Activated CD8-positive, alpha-beta memory T cell treated with anti-CD3 and anti-CD28 coated beads for 48 hours (primary cell): ENCODE data around the gene ELAVL2.

Source experiments
- DNase-seq, 3 experiments: peaks; one replicate each; pipeline ENCODE4 v3.0.0-alpha.2; 2020; ENCODE audit warnings: low read depth in 2 of 3, low spot score in 2 of 3

The ELAVL2 gene

DNA sequence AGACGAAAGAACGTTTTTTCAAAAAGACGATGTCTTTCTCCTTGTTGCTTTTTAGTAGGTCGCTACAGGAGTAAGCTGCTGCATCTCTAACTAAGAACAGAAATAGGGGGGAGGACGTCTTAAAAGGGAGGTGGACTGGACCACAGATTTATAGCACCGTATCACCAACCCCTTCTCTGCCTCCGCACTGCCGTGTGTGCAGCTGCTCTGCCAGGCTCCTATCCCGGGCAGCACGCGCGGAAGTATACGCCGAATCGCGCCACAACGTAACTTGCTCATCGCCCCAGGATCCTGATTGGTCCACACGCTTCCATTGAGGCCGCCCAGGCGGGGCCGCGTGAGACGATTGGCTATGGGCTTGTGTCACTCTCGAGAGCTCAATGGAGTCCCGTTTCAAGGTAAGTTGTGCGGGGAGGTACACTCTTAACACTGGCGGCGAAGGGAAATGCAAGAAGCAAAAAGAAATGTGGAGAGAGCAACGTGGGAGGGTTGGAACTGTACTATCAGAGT, at the start of gene ELAVL2:
Gene ELAVL2, minus strand, starts transcription at position 121 of the 510 bp plus-strand sequence. CDS start 64,006 bp downstream, outside the sequence.
- DNase-seq, result no peak

DNA sequence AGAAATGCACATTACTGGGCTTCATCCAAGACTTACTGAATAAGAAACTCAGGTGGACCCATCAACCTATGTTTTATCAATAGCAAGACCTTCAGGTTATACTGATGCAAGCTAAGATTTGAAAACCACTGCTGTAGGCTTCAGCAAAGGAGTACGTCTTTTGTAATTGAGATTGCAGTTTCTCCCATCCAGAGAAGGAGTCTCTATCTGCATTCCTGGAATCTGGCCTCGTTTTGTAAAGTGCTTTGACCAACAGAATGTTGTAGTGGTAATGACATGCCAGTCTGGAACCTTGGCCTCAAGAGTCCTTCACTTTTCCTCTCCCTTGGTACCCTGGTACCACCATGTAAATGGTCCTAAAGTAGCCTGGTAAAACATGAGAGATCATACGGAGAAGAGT, 32.2 kb upstream of the ELAVL2 start:
- DNase-seq, result no peak

DNA sequence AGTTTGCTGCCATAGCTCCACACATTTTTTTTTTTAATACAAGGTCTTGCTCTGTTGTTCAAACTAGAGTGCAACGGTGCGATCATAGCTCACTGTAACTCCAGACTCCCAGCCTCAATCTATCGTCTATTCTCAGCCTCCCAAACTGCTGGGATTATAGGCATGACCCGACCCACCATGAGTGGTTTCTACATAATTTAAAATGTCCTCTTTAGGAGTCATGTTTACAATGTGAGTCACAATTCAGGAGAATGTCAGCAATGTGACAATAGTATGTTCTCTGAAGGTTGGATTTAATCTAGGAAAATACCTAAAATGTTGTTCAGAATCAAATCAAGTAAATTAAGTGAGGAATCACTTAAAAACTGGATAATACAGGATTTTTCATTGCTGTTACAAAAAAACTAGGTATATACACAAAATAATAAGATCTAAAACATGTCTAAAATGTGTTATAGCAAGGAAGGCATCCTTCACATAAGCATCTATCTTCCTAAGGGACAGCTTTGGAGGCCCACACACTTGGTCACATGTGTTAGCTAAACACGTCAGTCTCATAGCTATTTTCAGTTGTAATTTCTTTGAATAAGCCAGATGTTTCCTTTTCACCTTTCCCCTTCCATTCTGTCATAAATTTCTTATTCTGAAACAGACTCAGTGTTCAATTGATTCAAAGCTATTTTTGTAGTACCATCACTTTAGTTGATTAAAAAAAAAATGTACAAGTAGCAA, 30.0 kb upstream of the ELAVL2 start:
- no peak for DNase-seq

DNA sequence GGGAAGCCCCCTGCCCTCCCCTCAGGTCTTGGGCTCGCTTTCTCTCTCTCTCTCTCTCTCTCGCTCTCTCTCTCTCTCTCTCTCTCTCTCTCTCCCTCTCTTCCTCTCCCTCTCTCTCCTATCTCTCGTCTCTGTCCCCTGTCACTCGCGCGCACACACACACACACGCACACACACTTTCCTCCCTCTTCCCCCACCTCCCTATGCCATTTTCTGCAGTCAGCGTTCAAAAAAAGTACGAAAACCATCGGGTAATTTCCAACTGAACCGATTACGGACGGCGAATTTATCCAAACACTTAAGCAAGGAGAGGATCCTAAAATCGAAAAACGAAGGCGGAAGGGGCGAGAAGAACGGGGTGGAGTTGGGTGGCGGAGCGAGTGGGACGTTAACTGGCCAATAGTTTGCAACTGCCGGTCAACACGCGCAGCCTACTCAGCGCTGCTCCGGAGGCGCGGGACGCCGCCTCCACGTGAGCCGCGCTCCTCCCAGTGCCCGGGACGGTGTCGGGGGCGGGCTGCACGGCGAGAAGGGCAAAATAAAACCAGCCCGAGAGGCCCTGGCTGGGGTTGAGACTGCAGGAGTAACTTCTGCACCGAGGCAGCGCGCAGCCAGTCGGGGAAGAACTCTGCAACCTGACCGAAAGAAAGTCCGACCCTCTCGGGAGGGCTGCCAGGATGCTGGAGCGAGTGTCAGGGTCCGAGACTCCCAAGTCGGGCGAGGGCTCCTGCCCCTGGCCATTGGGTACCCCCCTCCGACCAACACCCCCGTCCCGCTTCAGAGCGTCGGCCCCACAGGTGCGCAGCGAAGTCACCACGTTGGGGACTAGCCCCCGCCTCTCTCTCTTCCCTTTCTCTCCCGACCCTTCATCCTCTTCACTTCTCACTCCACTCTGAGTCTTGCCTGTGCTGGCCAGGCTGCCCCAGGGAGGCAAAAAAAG, 24.9 kb upstream of the ELAVL2 start:
- no peak for DNase-seq

DNA sequence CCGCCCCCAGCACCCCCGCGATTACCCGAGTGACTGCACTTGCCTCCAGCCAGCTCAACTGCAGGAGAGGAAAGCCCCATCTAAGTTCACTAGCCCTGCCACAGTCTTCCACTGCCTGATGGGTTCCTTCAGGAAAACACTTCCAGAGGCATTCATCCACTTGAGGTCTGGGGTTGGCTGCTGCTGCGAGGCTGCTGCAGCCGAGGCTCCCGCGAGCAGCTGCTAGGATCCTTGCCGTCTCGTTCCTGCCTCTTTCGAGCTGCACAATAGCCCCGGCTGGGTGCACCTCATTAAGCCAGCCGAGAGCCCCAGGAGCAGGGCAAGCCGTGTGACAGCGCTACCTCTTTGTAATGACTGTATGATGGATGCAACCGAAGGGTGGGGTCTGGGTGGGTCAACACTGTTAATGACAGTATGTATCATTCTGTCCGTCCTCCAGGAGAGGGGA, 24.2 kb upstream of the ELAVL2 start:
- no peak for DNase-seq

DNA sequence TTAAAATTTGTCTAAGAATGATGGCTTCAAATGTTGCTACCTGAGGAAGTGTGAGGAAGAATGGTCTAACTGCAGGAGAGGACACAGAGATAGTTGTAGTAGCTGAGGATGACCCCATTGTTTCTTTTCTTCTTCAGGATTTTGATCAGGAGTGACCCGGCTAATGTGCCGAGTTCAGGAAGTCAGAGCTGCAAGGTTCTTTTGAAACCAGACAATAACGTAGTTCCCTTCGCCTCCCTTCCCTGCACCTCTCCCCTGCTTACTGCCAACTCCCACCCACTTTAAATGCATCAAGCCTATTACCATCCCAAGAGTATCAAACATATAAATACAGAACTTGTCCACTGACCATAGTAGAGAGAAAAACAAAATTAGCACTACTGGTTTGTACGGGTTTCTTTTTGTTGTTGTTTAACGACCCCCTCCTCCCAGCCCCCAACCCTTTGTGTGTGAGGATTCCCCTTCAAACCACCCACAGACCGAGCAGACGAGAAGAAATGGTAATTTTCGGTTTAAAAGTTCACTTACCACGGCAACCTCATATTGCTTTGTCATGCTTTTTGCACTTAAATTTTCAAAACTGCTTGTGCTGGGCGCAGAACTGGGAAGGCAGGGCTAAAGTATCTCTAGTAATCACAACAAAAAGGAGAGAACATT, 23.5 kb upstream of the ELAVL2 start:
- DNase-seq, result no peak

DNA sequence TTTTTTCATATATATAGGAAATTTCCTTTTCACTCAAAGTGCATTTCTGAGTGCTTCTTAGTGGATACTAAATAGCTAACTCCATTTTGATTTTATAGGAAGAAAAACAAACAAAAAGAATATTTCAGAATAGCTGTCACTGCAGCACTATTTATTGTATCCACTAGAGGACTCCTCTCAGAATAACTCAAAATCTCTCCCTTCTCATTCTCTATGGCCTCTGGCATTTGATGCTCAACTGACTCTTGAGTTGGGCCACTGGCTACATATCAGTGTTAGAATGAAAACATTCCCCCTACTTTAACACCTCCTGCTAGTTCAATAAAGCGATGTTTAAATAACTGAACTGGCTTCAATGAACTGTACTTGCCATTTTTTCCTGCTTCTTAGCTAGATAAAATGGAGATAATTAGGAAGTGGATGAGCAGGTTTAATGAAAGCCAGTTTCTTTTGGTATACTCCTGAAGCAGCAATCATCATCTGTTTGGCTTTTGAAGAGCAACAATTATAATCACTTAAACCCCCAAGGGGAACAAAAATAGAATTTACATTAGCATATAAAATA, 16.6 kb upstream of the ELAVL2 start:
- DNase-seq, result no peak

DNA sequence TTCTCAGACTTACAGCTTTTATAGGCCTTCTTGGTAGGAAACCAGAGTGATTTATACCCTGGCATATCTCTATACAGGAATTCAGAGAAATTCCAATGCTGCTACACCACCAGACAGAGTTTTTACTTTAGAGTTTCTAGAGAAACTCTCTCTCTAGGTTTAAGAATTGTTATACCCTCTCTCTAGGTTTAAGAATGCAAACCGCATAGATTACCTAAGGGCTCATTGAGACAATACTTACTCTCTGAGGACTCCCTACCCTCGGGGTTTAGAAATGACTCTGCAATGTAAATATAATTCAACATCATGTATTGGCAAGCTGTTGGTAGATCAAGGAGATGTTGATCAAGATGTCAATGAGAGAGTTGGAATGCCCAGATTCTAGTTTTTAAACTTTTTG, 15.3 kb upstream of the ELAVL2 start:
- DNase-seq, result no peak

DNA sequence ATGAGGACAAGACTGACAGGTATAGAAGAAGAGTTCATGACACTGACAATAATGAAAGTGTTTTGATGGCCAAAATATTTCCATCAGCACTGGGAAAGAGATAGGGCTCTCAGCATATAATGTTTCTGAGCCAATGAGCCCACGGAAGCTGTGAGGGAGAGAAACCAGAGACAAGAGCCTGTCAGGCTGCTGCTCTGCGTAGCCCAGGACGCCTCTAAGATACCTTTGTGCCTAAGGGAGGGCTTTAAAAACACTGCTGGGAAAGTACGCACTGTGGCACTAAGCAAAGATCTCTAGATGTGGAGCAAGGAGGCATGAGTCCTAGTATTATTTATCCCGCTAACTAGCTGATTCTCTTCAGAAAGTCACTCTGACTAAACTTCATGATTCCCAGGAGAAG, 11.0 kb upstream of the ELAVL2 start:
- no peak for DNase-seq

DNA sequence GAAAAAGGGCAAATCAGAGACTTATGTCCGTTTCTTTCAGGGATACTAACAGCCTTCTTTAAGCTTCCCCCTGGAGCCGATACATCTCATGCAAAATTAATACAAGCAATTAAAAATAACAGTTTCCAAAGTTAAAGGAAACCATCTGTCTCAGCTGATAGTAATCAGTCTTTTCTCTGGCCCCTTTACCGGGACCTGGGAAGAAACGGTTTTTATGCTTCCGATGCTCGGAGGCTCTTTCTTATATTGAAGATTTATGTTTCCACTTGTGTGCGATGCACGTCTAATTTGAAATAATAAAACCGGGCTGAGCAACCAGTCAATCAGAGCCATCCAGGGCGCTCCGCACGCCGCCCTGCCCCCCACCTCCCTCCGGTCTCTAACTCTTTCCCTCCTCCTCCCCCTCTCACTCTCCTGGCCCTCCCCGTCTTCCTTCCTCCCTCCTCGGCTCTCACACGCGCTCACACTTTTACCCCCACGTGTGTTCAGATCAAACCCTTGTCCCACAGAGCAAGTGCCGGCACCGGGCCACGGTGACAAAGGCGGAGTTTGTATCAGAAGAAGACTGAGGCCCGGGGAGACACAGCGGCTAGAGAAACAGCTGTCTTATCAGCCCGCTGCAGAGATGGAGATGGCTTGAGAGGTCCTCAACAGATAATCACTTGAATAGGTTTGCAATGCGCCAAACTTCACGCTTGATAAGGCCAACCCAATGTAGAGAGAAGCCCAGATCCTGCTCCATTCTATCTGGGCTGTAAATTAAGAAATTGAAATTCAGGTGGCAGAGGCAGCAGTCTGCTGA, 5.1 kb upstream of the ELAVL2 start:
- no peak for DNase-seq

DNA sequence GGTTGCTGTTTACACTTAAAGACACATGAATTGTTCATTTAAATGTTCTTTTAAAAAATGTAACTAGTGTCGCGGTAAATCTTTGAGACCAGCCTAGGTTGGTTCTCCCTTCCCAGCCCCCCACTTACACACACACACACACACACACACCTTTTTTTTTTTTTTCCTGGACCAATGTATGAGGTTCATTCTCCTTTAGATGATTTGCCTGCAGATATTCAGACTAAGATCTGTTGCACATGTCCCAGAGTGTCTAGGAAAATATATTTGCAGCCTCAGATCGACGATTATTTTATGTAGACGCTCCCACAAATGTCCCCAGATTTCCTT, 4.4 kb upstream of the ELAVL2 start:
- DNase-seq, result no peak

DNA sequence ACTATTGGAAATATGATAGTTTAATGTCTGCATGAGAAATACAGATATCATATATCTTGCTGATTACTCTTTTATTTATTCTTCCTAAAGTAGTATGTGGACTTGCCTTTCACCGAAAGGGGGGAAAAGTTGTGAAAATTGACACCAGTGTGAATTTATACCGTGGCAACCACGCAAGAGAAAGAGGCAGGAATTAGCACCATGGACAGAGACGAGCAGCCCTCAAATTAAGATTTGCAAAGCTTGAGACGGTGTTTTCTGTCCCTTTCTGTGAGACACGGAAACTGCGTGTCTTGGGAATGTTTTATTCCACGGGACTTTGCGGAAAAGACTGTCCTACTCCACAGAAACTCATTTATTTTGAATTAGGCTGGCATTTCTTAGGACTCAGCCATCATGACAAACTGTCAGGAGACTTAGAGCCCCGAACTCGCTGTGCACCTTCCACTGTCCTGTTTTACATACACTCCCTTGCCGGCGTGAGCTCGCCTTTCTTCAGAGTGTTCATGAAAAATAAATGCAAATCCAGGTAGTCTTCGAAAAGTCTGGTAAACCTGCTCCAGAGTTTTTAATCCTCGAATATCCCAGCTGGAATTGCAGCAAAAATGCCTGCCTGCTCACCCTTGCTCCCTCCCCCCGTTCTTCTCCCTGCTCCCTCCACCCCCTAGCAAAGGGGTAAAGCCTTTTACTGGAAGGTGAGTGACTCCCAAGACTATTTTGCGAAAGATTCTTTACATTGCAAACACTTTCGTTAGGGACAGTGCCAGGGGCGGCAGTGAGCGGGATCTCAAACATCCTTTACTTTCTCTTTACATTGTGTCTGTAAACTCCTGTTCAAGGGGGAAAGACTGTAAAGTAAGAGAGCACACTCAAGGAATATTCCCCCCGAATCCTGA, 3.8 kb upstream of the ELAVL2 start:
- no peak for DNase-seq

DNA sequence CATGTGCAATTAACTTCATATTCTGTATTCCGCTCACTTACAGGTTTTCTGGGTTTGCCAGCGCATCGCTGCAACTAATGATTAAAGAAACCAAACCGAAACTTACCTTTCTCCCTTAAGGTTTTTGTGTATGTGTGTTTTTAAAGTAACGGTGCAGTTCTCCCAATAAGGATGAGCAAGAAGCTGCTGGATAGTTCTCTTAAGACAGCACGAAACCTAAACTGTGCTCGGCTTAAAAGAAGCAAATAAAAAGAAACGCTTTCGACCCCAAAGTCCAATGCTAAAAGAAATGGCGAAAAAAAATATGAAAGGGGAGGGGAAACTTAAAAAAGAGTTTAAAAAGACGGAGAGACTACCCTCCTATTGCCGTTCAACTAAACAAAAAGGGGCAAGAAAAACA, 340 bp downstream of the ELAVL2 start:
- no peak for DNase-seq

DNA sequence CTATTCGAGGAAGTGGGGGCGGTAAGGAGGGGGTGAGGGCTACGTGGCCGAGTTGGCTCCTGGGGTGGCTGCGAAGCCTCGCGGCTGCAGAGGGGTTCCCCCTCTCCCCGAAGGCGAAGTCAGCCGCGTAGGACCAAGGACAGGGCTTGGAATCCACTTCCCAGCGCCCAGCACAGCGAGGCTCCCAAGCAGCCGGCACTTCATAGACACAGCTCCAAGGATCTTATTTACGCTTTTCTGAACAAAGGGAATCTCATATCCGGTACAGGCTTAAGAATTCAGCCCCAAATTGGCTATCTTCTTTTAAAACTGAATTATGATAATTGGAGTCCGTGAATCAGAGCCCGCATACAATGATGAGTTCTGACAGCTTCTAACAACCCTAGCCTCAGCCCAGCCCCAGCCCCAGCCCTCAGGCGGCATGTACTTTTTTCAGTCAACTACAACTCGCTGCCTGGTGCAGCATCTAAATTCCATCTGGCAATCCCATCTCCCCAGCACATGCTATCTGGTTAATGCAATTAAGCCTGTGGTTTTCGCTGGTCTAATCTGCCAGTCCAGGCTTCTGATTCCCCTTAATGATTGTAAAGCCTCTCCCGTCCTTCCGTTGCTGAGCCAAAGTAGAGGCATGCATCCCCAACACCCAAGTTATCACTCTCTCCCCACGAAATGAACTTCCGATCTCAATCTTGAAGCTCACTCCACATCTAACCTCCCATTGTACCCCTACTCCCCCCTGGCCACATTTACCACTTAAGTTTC, 1.0 kb downstream of the ELAVL2 start:
- no peak for DNase-seq

DNA sequence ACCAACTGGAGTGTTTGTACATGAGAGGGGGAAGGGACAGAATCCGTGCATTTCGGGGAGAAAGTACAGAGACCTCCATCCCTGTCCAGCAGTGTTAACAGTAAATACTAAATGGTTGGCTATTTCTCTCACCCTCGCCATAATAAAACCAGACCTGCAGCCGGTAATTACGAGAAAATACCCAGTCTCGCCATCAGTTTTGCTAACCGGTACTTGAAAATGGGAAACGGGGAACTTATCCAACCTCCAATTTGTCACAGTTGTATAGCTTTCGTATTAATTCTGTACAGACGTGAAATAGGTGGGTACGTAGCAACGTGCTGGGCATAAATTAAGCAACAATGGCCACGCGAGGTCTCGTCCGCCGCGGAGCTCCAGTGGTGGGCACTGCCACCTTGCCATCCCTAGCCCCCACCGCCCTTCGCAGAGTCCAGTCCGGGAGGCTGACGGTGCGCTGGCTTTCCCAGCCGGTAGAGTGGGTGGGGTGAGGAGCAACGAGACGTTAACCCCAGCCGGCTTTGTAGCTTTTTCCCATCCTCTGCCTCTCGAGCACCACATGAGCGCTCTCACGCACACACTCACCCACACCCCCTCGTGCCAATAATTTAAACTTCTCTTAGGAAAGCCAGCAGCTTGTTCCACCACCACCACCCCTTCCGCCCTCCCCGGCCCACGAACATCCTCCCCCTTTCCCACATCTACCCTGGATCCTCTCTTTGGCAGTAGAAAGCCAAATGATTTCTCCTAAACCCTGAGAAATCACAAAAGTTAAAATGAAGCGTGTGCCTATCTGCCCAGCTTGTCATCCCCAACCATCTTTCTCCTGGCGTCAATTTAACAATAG, 1.8 kb downstream of the ELAVL2 start:
- DNase-seq, result no peak

DNA sequence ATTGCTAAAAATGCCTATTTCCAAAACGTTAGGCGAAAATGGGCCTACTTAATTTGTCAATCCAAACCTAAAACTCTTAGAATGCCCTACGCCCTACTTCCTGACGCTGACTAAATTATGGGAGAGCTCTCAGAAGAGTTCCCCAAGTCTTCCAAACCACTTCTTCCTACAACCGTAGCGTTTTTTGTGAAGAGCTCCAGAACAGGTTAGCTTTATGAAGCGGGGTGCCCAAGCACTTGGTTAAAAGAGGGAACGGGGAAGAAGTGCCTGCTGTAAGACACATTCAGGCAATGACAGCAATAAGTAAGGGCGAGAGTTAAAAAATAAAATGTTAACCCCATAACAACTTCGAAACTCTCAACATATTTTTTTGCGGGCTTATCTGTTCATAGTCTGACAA, 2.8 kb downstream of the ELAVL2 start:
- DNase-seq, result no peak

DNA sequence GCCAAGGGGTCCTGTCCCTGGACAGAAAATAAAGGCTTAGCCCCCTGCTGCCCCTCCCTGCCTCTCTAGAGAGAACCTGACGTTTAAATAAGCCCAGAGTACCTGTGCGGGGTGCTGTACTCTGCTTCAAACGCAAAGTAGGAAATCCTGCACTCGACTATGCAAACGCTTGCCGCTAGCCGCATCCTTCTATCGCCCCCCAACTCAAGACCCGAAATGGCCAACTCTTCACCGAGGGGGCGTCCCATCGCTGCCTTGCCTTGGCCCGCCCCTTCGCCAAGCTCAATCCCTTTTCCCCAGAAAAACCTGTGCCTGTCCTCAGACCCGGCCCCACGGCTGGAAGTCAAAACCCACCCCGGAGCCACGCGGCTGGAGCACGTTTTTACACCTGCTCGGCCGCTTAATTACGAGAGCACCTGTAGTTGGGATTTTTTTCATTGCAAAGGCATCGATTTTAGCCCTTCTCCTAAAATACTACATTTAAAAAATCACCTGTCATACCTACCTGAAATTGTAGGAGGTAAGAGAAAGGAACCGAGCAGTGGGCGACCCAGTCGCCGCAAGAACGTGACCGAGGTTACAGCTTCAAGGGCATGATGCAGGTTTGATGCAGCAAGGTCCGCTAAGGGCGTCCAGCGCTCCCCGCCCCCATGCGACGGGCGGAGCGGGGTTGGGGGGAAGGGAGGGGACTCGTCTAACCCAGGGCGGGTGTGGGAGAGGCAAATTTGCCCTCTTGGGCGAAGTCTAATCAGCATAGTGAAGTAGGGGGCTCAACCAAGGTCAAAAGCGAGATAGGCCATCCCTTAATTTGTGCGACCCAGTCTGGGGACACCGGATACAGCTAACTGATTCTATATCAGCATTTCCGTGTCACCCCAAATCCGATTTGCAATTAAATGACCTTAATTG, 3.5 kb downstream of the ELAVL2 start:
- no peak for DNase-seq
